Measurements from ENCODE around the gene ATG4C. TPM values are rescaled to one million over a fixed set of nuclear protein-coding genes. Genes with fewer than 3 reads are reported as not detected.

The ATG4C gene
- total RNA-seq, 3 donors from 2014 or later = 9.1 to 17.1 (median 13.8) TPM

GRCh38 chr1:62834400-62834961 lies 50.5 kb downstream of the ATG4C start:
- intact Hi-C loops (cut with DNase I; ENCODE audit: low total_unique reads) = no loop called here
- Histone ChIP-seq H3K36me3 (no peaks in the 10 kb centered on the region), H3K27me3 (no peaks in the 10 kb centered on the region), H3K27ac (no peak overlapping the region), H3K4me3 (no peak overlapping the region), H3K9me3 (no peaks in the 10 kb centered on the region), H3K4me1 (no peaks in the 10 kb centered on the region)
- TF ChIP-seq POLR2AphosphoS5 (IDR thresholded peaks at IDR 0.05) (no peak), POLR2A (IDR thresholded peaks at IDR 0.05) (no peak), CTCF (IDR thresholded peaks at IDR 0.05) (no peak)
- DNase-seq (ENCODE audit: low spot score in 2 of 2) = no peak

- no peak overlapping the region for H3K4me3 ChIP-seq
- TF ChIP-seq POLR2AphosphoS5 (IDR thresholded peaks at IDR 0.05) (no peak), CTCF (IDR thresholded peaks at IDR 0.05) (no peak), POLR2A (IDR thresholded peaks at IDR 0.05) (no peak)
- intact Hi-C loops (cut with DNase I; ENCODE audit: low total_unique reads) = no loop called here
- DNase-seq (ENCODE audit: low spot score in 2 of 2) = no peak
- no peaks in the 10 kb centered on the region for H3K27me3 ChIP-seq
- no peak overlapping the region for H3K27ac ChIP-seq
- no peaks in the 10 kb centered on the region for H3K9me3 ChIP-seq
- no peaks in the 10 kb centered on the region for H3K4me1 ChIP-seq
- H3K36me3 ChIP-seq = no peaks in the 10 kb centered on the region
These were observed 53.1 kb downstream of the ATG4C start for GRCh38 chr1:62836856-62837540.

- H3K4me1 ChIP-seq = no peaks in the 10 kb centered on the region
- no peaks in the 10 kb centered on the region for H3K36me3 ChIP-seq
- intact Hi-C loops (cut with DNase I; ENCODE audit: low total_unique reads) = no loop called here
- H3K4me3 ChIP-seq = no peak overlapping the region
- no peaks in the 10 kb centered on the region for H3K9me3 ChIP-seq
- no peak for DNase-seq (ENCODE audit: low spot score in 2 of 2)
- H3K27ac ChIP-seq = no peak overlapping the region
- TF ChIP-seq CTCF (IDR thresholded peaks at IDR 0.05) (no peak), POLR2AphosphoS5 (IDR thresholded peaks at IDR 0.05) (no peak), POLR2A (IDR thresholded peaks at IDR 0.05) (no peak)
- no peaks in the 10 kb centered on the region for H3K27me3 ChIP-seq
These were observed 56.6 kb downstream of the ATG4C start for GRCh38 chr1:62840555-62840954.

- H3K4me3 ChIP-seq = no peak overlapping the region
- H3K27me3 ChIP-seq = no peaks in the 10 kb centered on the region
- H3K9me3 ChIP-seq = no peaks in the 10 kb centered on the region
- no peak overlapping the region for H3K27ac ChIP-seq
- H3K36me3 ChIP-seq = no peaks in the 10 kb centered on the region
- intact Hi-C loops (cut with DNase I; ENCODE audit: low total_unique reads) = no loop called here
- TF ChIP-seq CTCF (IDR thresholded peaks at IDR 0.05) (peak; percentile 50 to 71 (median 55)), POLR2A (IDR thresholded peaks at IDR 0.05) (no peak), POLR2AphosphoS5 (IDR thresholded peaks at IDR 0.05) (no peak)
- no peaks in the 10 kb centered on the region for H3K4me1 ChIP-seq
- no peak for DNase-seq (ENCODE audit: low spot score in 2 of 2)
These were observed 57.7 kb downstream of the ATG4C start for GRCh38 chr1:62841587-62842169.

GRCh38 chr1:62844030-62844429 lies 60.1 kb downstream of the ATG4C start:
- intact Hi-C loops (cut with DNase I; ENCODE audit: low total_unique reads) = no loop called here
- H3K36me3 ChIP-seq = no peaks in the 10 kb centered on the region
- H3K9me3 ChIP-seq = no peaks in the 10 kb centered on the region
- DNase-seq (ENCODE audit: low spot score in 2 of 2) = no peak
- H3K4me1 ChIP-seq = no peaks in the 10 kb centered on the region
- H3K4me3 ChIP-seq = no peak overlapping the region
- H3K27me3 ChIP-seq = no peaks in the 10 kb centered on the region
- TF ChIP-seq POLR2AphosphoS5 (IDR thresholded peaks at IDR 0.05) (no peak), POLR2A (IDR thresholded peaks at IDR 0.05) (no peak), CTCF (IDR thresholded peaks at IDR 0.05) (no peak)
- H3K27ac ChIP-seq = no peak overlapping the region

Data from breast epithelium (tissue), 4 donors.